Anterior cingulate cortex (tissue), 58 donors: Measurements from ENCODE around the gene AFG3L2.

ENCODE experiments used
- DNase-seq, 58 donors: peaks; one replicate each; lab custom pipeline; 2025; lab: John Stamatoyannopoulos, UW

AFG3L2 gene

DNA sequence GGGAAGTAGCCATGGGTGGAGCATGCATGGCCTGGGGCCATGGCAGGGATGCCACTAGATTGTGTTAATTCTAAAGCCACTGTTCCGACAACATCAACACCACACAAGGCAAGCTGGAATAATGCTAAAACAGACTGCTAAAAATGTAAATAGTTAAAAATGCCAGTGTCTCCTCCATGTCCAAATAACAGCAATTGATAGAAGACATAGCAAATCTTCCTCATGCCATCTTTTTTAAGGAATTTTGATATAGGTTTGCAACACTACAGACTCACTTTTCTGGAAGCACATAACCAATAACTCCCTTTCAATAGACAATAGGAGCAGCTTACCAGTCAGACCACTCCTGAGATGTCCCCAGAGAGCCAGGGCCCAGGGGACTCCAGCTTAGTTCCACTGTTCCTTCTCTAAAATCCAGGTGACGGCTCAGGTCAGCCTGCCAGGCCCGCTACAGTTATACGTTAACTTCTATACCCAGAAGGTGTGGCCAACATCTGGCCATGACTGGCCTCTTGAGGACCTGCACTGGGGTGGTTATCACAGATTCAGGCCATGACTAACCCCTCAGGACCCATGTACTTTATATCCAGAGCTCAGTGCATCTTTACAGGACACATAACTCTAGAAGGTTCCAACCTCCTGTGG is 48.7 kb downstream of the AFG3L2 start:
- no peak for DNase-seq

DNA sequence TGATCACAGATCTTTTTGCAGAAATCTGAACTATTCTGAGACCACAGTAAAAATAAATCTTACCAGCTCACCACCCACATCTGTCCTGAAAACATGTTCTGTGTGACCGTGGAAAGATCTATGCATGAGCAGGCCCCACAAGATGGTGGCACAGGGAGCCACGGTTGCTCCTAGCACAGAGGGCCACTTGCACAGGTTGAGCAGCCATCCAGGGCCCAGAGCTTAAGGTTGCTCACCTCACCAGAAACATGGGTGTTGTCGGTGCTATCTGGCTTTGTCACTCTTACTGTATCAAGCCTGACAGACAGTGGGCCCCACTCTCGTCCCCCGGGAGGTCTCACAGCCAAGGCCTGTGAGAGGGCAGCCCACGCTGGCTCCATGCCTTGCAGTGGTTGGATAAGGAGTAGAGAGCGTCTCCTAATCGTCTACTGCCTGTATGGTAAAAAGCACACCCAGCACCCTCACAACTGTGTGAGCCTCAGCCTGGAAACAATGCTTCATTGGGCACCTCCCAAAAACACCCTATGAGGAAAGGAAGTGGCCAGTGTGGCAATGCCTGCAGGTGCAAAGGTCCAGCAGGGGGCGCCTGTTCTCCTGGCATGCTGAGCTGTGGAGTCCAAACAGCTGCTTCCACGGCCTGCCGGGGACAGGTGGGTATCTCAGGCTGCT is 49.4 kb downstream of the AFG3L2 start:
- DNase-seq: peak in 21 of 58 donors; percentile 4 to 71 (median 18)

DNA sequence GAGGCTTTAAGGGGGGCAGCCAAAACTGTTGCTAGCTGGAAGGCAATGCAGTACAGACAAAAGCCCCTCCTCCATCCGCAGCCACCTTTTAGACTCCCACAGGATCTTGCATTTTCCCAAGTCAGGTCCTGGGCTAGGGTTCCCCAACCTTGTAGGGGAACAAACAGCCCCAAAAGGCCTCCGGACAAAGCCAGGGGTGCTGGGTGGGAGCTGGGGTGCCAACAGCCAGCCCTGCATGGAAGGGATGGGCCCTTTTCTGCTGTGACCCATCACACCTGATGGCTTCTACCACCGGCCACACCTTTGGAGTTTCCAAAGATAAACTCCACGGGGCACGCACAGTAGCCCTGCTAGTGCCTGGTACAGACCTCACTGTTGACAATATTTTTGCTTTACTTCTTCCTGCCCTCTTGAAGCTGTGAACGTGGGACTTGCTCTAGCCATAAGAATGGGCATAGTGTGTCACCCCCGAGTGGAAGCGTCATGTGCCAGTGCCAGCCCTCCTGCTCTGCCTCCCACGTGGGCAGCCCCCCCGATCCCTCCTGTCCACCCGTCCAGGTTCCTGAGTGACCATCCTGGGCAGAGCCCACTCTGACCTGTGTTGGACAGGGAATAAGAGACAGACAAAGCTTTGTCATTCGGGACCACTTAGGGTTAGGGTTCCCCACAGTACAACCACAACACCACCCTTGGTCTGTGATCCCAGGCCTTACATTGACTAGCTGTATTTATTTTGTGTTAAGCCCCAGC is 50.1 kb downstream of the AFG3L2 start:
- no peak for DNase-seq

DNA sequence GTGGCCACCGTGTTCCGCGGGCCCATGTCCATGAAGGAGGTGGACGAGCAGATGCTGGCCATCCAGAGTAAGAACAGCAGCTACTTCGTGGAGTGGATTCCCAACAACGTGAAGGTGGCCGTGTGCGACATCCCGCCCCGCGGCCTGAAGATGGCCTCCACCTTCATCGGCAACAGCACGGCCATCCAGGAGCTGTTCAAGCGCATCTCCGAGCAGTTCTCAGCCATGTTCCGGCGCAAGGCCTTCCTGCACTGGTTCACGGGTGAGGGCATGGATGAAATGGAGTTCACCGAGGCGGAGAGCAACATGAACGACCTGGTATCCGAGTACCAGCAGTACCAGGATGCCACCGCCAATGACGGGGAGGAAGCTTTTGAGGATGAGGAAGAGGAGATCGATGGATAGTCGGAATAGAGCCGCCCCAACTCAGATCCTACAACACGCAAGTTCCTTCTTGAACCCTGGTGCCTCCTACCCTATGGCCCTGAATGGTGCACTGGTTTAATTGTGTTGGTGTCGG is 51.2 kb downstream of the AFG3L2 start:
- no peak for DNase-seq

DNA sequence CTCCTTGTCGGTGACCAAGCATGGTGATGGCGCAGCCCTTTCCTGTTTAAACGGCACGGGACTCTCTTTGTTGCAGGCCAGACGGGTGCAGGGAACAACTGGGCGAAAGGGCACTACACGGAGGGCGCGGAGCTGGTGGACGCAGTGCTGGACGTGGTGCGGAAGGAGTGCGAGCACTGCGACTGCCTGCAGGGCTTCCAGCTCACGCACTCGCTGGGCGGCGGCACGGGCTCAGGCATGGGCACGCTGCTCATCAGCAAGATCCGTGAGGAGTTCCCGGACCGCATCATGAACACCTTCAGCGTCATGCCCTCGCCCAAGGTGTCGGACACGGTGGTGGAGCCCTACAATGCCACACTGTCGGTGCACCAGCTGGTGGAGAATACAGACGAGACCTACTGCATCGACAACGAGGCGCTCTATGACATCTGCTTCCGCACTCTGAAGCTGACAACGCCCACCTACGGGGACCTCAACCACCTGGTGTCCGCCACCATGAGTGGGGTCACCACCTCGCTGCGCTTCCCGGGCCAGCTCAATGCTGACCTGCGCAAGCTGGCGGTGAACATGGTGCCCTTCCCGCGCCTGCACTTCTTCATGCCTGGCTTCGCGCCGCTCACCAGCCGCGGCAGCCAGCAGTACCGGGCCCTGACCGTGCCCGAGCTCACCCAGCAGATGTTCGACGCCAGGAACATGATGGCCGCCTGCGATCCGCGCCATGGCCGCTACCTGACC is 51.9 kb downstream of the AFG3L2 start:
- no peak for DNase-seq

DNA sequence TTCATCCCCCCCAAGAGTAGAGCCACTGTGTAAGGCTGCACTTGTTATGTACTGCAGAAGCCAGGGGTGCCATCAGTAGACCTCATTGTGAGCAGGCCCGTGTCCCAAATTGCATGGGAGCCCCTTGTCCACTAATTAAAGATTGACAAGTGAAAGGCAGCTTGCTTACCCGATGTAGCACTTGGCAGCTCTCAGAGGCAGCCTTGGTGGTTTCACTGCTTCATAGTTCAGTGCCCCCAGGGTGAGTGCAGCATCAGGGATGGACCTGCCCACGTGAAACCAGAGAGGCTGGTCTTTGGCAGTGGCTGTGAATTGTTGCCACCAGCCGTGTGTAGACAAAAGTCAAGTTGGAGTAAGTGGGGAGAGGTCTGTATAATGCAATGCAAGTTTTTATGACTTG is 55.7 kb downstream of the AFG3L2 start:
- DNase-seq: no peak

DNA sequence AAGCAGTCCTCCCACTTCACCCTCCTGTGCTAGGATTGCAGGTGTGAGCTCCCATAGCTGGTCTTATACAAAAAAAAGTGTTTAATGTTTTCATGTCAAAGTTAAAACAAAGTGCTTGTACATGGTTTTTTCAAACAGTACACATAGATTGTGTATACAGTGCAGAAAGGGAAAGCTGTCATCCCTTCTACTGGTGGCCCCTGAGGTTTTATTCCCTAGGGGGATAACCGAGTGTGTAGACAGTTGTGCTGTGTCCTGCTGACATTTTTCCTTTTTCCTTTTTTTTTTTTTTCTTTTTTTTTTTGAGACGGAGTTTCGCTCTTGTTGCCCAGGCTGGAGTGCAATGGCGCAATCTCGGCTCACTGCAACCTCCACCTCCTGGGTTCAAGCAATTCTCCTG is 58.2 kb downstream of the AFG3L2 start:
- DNase-seq: no peak

DNA sequence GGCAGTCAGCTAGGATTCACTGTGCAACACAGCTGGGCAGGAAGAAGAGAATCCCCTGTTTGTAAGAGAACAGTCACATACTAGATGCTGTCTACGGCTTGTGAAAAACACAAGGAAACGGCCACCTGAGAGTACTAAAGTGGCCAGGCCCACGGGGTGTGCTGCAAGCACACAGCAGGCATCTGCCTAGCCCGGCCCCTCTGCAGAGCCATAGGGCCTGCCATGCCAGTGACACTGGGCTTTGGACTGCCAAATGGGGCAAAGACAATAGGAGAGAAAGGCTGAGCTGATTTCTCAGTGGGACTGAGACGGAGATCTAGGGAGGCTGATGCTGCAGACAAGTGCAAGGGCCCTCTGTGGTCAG is 58.7 kb downstream of the AFG3L2 start:
- no peak for DNase-seq

DNA sequence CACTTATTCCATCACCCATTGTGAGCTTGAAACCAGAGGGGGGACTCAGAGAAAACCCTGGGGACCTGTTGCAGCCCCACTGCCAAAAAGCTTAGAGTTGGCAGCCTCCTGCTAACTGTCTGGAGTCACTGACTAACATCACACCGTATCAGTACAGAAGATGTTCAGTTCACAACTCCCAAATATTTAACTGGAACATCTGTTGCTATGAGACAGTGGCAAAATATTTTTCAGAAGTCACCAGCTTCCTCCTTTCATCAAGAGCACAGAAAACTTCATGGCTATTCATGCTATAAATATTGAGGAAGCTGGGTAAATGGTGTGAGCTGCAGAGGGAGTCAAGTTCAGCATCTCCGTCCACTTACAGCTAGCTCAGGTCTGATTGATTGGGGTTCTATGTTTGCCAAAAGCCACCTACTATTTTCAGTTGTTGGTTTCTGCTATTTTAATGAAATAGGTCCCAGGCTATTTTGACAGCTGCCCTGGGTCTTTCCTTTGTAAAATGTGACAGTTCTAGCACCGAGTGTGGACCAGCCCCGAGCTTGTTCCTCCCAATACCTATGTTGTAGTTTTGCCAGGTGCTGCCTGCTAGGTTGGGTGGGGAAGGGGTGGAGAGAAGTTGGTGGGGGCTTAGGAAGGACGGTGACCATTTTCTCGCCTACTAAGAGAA is 59.2 kb downstream of the AFG3L2 start:
- no peak for DNase-seq

DNA sequence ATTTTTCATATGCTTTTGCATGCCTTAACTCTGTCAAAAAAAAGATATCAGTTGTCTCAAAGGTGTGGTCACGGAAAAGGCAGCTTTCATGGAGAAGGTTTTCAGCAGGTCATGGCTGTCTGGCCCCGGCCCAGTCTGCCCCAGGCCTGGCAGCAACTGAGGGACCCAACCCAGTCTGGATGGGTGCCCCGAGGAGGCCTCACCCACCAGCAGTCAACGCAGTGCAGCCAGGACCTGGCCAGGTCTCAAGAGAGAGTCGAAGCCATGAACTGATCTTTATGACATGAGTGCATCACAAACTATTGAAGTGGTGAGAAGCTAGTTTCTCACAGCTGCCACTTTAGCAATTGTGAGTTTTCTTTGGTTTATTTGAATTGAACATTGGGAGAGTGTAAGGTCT is 61.1 kb downstream of the AFG3L2 start:
- DNase-seq: no peak

DNA sequence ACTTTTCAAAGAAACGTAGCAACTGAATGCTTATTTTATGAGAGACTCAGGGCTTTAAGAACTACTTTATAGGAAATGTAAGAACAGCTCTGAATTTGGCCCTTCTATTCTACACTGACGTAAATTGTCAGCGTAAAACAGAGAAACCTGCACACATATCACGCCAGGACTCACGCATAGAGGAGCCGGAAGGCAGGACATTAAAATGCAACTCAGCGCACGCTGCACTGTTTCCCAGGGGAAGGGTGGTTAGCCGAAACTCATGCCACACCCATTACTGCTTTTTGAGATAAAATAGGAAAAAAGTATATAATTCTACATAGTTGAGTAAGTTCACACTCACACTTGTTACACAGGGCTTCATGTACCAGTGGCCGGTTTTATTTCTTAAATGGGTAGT is 61.5 kb downstream of the AFG3L2 start:
- DNase-seq: no peak

DNA sequence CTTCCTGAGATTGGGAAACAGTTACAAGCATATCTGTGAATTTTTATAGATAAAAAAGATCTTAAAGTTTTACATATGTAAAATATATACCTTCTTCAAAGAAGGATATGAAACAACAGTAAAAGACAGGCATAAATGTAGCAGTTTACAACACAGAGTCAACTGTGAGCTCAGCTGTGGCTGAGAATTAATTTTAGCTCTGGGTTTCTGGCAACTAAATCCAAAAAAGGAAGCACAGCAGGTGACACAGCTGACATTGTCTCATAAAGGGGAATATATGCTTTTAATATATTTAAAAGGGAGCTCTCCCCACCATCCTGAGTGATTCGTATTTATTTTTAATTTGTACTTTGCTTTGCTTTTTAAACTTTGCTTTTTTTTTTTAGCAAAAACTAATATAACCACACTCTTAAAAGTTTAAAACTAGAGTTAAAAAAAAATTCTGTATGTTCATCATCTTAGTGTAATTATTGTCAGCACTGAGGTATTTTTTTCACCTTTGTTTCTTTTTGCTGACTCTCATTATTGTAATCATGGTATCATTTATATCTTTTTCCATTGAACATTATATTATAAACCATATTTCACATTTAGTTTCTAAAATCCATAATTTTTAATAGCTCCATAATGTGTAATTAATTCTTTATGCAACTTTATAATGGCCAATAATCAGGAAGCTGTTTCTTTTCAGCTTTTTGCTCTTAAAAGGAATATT is 62.3 kb downstream of the AFG3L2 start:
- DNase-seq: no peak

DNA sequence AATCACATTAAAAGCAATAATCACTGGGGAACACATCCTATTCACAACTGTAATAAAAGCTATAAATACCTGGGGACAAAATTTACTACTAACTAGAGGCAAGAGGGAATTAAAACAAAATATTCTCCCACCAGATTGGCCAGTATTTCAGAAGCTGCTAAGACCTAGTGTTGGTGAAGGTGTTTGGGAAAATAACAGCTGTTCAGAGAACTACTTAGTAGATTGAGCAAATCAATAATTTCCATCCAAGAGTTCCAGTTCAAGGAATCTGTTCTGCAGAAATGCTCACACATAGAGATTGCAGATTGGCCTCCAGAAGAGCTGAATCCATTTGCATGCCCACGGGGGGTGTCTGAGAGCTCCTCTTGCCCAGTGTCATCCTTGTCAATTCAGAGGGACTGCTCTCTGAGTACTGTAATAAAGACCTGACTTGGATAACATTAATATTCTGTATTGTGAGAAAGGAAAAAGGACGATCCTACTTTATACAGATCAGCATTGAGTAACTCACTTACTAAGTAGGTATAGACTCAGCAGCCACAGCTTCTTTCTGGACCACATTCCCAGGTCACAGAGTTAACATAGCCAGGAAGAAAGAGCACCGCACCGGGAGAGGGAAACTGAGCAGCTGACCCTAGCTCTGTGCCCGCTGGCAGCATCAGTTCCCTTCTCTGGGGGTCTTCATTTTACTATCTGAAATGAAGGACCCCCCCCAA is 63.3 kb downstream of the AFG3L2 start:
- DNase-seq: no peak

DNA sequence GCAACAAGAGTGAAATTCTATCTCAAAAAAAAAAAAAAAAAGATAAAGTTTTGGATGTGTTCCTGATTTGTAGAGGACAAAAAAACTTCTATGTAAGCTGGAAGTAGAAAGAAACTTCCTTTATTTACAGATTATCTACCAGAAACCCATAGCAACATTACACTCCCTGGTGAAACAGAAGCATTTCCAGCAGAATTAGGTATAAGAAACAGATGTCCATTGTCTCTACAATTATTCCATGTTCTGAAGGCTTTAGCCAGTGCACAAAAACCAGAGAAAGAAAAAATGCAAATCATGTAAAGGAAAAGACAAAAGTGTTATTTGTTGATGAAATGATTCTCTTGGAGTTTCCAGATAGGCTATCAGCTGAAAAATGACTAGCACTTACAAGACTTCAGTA is 64.1 kb downstream of the AFG3L2 start:
- DNase-seq: no peak

DNA sequence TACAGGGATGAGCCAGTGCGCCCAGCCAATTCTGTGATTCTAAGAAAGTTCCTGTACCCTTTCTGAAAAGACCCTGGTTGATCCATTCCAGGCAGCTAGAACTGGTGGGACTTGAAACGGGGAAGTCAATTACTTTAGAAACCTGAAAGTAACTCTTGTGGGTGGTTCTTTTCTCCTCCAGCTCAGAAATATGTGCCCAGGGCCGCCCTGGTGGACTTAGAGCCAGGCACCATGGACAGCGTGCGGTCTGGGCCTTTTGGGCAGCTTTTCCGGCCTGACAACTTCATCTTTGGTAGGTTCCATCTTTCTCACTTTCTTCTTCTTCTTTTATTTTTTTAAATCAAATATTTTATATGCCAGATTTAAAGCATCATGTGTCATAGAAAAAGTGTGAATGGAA is 66.3 kb downstream of the AFG3L2 start:
- no peak for DNase-seq

DNA sequence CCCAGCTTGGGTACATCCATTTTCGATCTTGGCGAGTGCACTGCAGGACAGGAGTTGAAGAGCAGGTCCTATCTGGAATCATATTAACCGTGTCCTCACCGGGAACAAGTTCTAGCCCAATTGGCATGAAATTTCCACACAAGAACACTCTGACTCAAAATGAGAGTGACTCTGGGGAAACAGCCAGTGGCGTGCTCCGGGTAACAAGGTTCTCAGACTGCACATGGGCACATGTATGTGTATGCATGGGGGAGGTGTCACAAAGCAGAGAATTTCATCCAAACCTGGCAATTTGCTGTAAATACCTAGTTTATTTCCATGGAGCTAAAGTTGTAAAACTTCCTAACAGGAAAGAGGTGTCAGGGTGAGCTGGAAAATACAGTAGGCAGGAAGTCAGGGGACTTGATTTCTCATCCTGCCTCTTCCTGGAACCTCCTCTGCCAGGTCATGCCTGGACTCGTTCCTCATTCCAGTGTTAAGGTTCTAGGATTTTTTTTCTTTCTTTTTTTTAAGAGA is 67.3 kb downstream of the AFG3L2 start:
- no peak for DNase-seq

DNA sequence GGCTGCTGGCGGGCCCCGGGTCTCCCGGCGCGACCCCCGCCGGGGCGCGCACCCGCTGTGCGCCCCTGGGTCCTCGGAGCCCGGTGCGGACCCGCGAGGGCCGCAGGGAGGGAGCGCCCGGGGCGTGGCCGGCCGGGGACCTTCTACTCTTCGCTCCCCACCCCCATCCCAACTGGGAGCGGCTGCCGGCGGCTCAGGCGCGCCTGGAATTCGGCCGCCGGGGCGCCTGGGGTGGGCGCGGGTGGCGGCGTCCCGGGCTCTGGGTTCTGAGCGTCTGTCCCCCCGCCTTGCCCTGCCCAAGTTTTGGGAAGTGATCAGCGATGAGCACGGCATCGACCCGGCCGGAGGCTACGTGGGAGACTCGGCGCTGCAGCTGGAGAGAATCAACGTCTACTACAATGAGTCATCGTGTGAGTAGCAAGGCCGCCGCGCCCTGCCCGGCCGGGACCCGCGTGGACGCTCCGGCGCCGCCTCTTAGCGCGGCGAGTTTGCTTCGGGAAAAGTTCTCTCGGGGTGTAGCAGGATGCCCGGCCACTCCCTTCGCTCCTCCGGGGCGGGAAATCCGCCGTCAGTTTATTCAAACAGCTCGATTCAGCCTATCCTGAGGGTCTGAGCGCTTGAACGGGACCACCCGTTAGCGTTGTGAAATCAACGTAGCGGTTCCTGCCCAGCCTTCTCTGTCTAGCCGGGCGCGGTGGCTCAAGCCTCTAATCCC is 68.5 kb downstream of the AFG3L2 start:
- DNase-seq: peak in 2 of 58 donors; percentile 17 to 25

DNA sequence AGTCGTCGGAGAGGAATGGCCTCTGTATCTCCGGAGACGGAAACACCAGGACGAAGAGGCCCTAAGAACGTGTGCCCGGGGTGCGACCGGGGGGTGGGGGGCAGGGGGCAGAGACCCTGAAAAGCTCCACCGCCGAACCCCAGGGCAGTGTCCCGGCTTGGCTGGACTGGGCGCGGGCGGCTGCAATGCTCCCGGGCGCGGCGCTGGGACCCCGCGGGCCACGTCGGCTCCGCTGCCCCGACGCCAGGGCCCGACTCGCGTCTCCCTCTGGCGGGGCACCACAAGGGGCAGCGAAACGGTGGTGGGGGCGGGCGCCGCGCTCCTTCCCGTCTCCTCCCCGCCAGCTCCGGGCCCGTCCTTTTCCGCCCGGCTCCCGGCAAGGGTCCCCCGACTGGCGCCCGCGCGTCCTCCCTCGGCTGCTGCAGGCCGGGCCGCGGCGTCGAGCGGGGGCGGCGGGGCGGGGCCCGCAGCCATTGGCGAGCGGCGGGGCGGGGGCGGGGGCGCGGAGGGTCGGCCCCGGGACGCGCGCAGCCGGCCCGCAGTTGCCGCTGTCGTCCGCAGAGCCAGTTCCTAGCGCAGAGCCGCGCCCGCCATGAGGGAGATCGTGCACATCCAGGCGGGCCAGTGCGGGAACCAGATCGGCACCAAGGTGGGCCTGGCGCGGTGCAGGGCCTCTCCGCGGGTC is 69.2 kb downstream of the AFG3L2 start, which contains the start of gene TUBB6:
TSS of gene TUBB6 (plus strand) at position 541 of the 685 bp plus-strand sequence. CDS start at position 593, 52 bp downstream.
- no peak for DNase-seq
